Spleen (tissue), 7 donors: Measurements from ENCODE around the gene CDC14B.

Experiments
- POLR2A ChIP-seq, 3 donors: fragments of 450-650 bp; IDR thresholded peaks; one replicate each; pipeline ENCODE4 v1.5.1; 2017; ENCODE audit warnings: antibody characterized with exemption in 3 of 3, mild to moderate bottlenecking in 1 of 3
- TF ChIP-seq, protein P1 (sequence below), 11 experiments: fragments of 200-600 bp in 7 of 11; fragments of 450-650 bp in 4 of 11; sonication (generic) in 4 of 11; IDR thresholded peaks in 8 of 11; conservative IDR thresholded peaks in 3 of 11; 1 replicate in 7 of 11; 2 replicates in 4 of 11; pipeline versions ENCODE4 v1.4.0 to v1.8.0; 2016 to 2021; ENCODE audit warnings: antibody characterized with exemption in 11 of 11, inconsistent platforms in 4 of 11, mild to moderate bottlenecking in 1 of 11
- donor health status: DM: no; HTN: no; CAD: no; lungs with moderate emphysema.
- donor health status: DM: no; HTN: no; CAD: no.
- donor health status: DM: no; HTN: no; CAD: no.

DNA sequence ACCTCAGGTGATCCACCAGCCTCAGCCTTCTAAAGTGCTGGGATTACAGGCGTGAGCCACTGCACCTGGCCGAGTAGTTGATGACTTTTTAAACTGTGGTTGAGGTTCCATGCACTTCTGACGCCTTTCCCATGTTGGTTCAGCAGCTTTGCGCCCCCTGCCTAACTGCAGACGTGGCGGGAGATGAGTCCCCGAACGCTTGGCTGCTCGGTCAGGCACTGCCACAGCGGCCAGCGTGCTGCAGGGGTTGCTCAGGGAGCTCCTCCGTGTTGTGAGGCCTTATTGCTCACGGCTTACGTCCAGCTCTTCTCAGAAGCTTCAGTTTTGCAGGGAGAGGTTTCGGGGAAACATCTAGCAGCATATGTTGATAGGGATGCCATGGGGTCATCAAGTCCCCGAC lies 134.4 kb downstream of the CDC14B start:
- TF ChIP-seq POLR2A (IDR thresholded peaks at IDR 0.05), result no peak
- TF ChIP-seq, protein P1, sequence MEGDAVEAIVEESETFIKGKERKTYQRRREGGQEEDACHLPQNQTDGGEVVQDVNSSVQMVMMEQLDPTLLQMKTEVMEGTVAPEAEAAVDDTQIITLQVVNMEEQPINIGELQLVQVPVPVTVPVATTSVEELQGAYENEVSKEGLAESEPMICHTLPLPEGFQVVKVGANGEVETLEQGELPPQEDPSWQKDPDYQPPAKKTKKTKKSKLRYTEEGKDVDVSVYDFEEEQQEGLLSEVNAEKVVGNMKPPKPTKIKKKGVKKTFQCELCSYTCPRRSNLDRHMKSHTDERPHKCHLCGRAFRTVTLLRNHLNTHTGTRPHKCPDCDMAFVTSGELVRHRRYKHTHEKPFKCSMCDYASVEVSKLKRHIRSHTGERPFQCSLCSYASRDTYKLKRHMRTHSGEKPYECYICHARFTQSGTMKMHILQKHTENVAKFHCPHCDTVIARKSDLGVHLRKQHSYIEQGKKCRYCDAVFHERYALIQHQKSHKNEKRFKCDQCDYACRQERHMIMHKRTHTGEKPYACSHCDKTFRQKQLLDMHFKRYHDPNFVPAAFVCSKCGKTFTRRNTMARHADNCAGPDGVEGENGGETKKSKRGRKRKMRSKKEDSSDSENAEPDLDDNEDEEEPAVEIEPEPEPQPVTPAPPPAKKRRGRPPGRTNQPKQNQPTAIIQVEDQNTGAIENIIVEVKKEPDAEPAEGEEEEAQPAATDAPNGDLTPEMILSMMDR (IDR thresholded peaks at IDR 0.05 in 8 of 11, conservative IDR thresholded peaks at IDR 0.05 in 3 of 11), result no peak
